Measurements from ENCODE around the gene SLC5A6. TPM values are rescaled to one million over a fixed set of nuclear protein-coding genes. Genes with fewer than 3 reads are reported as not detected.

Gene SLC5A6
- total RNA-seq, 1 experiment from 2014 or later = 111 TPM

- TF ChIP-seq AR (CRISPR knock-in tag; IDR thresholded peaks at IDR 0.05) (no peak), ELF4 (CRISPR knock-in tag; IDR thresholded peaks at IDR 0.05; ENCODE audit: low read depth) (no peak), EMX1 (CRISPR knock-in tag; IDR thresholded peaks at IDR 0.05) (0 out of 2 replicates have a peak, but pooled peaks have one; percentile 62), GTF2I (CRISPR knock-in tag; conservative IDR thresholded peaks at IDR 0.05) (0 out of 2 replicates have a peak, but pooled peaks have one; percentile 44), TEAD1 (CRISPR knock-in tag; IDR thresholded peaks at IDR 0.05) (no peak), ATF3 (CRISPR knock-in tag; conservative IDR thresholded peaks at IDR 0.05) (no peak), E2F5 (CRISPR knock-in tag; IDR thresholded peaks at IDR 0.05) (no peak), ZBTB21 (CRISPR knock-in tag; IDR thresholded peaks at IDR 0.05; ENCODE audit: borderline replicate concordance) (no peak), KAT7 (CRISPR knock-in tag; IDR thresholded peaks at IDR 0.05; ENCODE audit: borderline replicate concordance) (no peak), ZNF121 (CRISPR knock-in tag; IDR thresholded peaks at IDR 0.05) (peak; percentile 94; the same call in 1 of the 2 replicates), USF1 (CRISPR knock-in tag; IDR thresholded peaks at IDR 0.05) (no peak), NFATC4 (CRISPR knock-in tag; IDR thresholded peaks at IDR 0.05) (no peak), NR3C1 (CRISPR knock-in tag; conservative IDR thresholded peaks at IDR 0.05; ENCODE audit: low read depth) (no peak), MXD4 (CRISPR knock-in tag; IDR thresholded peaks at IDR 0.05; ENCODE audit: borderline replicate concordance) (no peak), ZNF138 (CRISPR knock-in tag; conservative IDR thresholded peaks at IDR 0.05) (no peak), GABPB1 (CRISPR knock-in tag; IDR thresholded peaks at IDR 0.05) (peak; percentile 51), ETV6 (CRISPR knock-in tag; IDR thresholded peaks at IDR 0.05) (no peak), NFE2L1 (CRISPR knock-in tag; IDR thresholded peaks at IDR 0.05) (0 out of 2 replicates have a peak, but pooled peaks have one; percentile 46), SMAD3 (CRISPR knock-in tag; IDR thresholded peaks at IDR 0.05; ENCODE audit: borderline replicate concordance) (0 out of 2 replicates have a peak, but pooled peaks have one; percentile 18), ZNF416 (CRISPR knock-in tag; IDR thresholded peaks at IDR 0.05) (no peak), NR1H2 (CRISPR knock-in tag; IDR thresholded peaks at IDR 0.05) (no peak), RORB (CRISPR knock-in tag; IDR thresholded peaks at IDR 0.05) (no peak), ZNF219 (CRISPR knock-in tag; IDR thresholded peaks at IDR 0.05; ENCODE audit: borderline replicate concordance) (no peak), MYBL2 (CRISPR knock-in tag; IDR thresholded peaks at IDR 0.05) (no peak)
- TF ChIP-seq, protein P1, sequence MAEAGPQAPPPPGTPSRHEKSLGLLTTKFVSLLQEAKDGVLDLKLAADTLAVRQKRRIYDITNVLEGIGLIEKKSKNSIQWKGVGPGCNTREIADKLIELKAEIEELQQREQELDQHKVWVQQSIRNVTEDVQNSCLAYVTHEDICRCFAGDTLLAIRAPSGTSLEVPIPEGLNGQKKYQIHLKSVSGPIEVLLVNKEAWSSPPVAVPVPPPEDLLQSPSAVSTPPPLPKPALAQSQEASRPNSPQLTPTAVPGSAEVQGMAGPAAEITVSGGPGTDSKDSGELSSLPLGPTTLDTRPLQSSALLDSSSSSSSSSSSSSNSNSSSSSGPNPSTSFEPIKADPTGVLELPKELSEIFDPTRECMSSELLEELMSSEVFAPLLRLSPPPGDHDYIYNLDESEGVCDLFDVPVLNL (CRISPR knock-in tag; IDR thresholded peaks at IDR 0.05; ENCODE audit: borderline replicate concordance, low read depth) = no peak
- TF ChIP-seq, protein P2, sequence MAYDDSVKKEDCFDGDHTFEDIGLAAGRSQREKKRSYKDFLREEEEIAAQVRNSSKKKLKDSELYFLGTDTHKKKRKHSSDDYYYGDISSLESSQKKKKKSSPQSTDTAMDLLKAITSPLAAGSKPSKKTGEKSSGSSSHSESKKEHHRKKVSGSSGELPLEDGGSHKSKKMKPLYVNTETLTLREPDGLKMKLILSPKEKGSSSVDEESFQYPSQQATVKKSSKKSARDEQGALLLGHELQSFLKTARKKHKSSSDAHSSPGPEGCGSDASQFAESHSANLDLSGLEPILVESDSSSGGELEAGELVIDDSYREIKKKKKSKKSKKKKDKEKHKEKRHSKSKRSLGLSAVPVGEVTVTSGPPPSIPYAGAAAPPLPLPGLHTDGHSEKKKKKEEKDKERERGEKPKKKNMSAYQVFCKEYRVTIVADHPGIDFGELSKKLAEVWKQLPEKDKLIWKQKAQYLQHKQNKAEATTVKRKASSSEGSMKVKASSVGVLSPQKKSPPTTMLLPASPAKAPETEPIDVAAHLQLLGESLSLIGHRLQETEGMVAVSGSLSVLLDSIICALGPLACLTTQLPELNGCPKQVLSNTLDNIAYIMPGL (CRISPR knock-in tag; IDR thresholded peaks at IDR 0.05) = peak; percentile 59; the same call in 1 of the 2 replicates
- TF ChIP-seq, protein P3, sequence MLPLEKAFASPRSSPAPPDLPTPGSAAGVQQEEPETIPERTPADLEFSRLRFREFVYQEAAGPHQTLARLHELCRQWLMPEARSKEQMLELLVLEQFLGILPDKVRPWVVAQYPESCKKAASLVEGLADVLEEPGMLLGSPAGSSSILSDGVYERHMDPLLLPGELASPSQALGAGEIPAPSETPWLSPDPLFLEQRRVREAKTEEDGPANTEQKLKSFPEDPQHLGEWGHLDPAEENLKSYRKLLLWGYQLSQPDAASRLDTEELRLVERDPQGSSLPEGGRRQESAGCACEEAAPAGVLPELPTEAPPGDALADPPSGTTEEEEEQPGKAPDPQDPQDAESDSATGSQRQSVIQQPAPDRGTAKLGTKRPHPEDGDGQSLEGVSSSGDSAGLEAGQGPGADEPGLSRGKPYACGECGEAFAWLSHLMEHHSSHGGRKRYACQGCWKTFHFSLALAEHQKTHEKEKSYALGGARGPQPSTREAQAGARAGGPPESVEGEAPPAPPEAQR (CRISPR knock-in tag; IDR thresholded peaks at IDR 0.05) = no peak
- TF ChIP-seq, protein P4, sequence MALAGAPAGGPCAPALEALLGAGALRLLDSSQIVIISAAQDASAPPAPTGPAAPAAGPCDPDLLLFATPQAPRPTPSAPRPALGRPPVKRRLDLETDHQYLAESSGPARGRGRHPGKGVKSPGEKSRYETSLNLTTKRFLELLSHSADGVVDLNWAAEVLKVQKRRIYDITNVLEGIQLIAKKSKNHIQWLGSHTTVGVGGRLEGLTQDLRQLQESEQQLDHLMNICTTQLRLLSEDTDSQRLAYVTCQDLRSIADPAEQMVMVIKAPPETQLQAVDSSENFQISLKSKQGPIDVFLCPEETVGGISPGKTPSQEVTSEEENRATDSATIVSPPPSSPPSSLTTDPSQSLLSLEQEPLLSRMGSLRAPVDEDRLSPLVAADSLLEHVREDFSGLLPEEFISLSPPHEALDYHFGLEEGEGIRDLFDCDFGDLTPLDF (CRISPR knock-in tag; IDR thresholded peaks at IDR 0.05) = no peak
Observed at GRCh38 chr2:27249891-27250651, 38.0 kb upstream of the SLC5A6 start (continued).

Data from WTC11 (cell line).